Rectal smooth muscle tissue (tissue), 1 donor: ENCODE measurements around the gene TAMM41.

Source experiments
- H3K27ac ChIP-seq: one replicate; pipeline ENCODE4 v1.7.0; 2013; ENCODE audit warnings: low read depth, low read length, inconsistent platforms
- H3K27me3 ChIP-seq: one replicate; pipeline ENCODE4 v1.7.0; 2013; ENCODE audit warnings: low read length; ENCODE audit not compliant: control insufficient read depth, insufficient read depth
- H3K36me3 ChIP-seq: one replicate; pipeline ENCODE4 v1.7.0; 2013; ENCODE audit warnings: low read length; ENCODE audit not compliant: control insufficient read depth, insufficient read depth
- H3K4me1 ChIP-seq: one replicate; pipeline ENCODE4 v1.7.0; 2013; ENCODE audit warnings: low read length; ENCODE audit not compliant: control insufficient read depth, insufficient read depth
- H3K4me3 ChIP-seq: one replicate; pipeline ENCODE4 v1.7.0; 2013; ENCODE audit warnings: low read length
- H3K9ac ChIP-seq: one replicate; pipeline ENCODE4 v1.7.0; 2013; ENCODE audit warnings: low read length

Gene TAMM41

DNA sequence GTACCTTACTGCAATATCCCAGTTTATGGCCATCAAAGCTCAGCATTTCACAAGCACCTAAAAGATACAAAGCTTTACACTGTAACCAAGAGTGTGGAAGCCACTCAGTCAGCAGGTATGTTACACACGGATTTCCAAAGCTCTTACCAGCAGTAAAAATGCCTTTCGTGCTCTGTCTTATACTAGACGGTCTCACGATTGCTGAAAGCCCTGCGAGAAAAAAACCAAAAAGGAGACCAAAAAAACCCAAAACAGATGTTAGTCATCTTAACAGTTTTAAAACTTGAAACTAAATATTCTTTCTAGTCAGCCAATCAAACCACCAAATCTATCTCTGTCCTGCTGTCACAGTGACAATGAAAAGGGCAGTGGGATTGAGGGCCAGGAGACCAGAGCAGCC is 39.0 kb downstream of the TAMM41 start:
- H3K27ac ChIP-seq, result peak overlapping the region; percentile 33
- no peaks in the 10 kb centered on the region for H3K27me3 ChIP-seq
- H3K36me3 ChIP-seq, result no peaks in the 10 kb centered on the region
- H3K9ac ChIP-seq, result no peak overlapping the region
- peaks cover 10% of the 10 kb centered on the region for H3K4me1 ChIP-seq
- H3K4me3 ChIP-seq, result no peak overlapping the region

DNA sequence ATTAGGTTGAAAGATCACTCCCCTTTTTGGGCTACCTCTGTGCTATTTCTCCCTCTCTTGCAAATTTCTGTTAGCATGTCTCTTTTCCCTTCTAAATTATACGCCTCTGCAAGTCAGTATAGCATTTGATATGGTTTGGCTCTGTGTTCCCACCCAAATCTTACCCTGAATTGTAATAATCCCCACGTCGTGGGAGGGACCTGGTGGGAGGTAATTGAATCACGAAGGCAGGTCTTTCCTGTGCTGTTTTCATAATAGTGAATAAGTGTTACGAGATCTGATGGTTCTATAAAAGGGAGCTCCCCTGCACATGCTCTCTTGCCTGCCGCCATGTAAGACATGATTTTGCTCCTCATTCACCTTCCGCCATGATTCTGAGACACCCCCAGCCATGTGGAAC is 41.0 kb downstream of the TAMM41 start:
- Histone ChIP-seq H3K9ac (no peak overlapping the region), H3K27ac (no peak overlapping the region), H3K4me1 (peaks cover 10% of the 10 kb centered on the region), H3K27me3 (no peaks in the 10 kb centered on the region), H3K36me3 (no peaks in the 10 kb centered on the region), H3K4me3 (no peak overlapping the region)

- Histone ChIP-seq H3K36me3 (peaks cover 2% of the 10 kb centered on the region), H3K4me3 (no peak overlapping the region), H3K27ac (no peak overlapping the region), H3K27me3 (no peaks in the 10 kb centered on the region), H3K4me1 (peaks cover 4% of the 10 kb centered on the region), H3K9ac (no peak overlapping the region)
These were observed 42.5 kb downstream of the TAMM41 start for GRCh38 chr3:11803977-11804892.

DNA sequence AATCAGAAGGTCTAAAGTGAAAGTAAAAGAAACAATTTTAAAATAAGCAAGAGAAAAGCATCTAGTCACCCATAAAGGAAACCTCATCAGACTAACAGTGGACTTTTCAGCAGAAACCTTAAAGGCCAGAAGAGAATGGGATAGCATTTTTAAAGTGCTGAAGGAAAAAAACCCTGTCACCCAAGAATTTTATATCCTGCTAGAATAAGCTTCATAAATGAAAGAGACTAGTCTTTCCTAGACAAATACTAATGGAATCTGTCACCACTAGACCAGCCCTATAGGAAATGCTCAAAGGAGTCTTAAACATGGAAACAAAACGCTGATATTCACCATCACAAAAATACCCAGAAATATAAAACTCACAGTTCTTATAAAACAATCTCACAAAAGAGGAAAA is 46.9 kb downstream of the TAMM41 start:
- Histone ChIP-seq H3K4me1 (no peaks in the 10 kb centered on the region), H3K9ac (no peak overlapping the region), H3K27ac (no peak overlapping the region), H3K36me3 (peaks cover 3% of the 10 kb centered on the region), H3K4me3 (no peak overlapping the region), H3K27me3 (no peaks in the 10 kb centered on the region)

- Histone ChIP-seq H3K4me3 (no peak overlapping the region), H3K4me1 (no peaks in the 10 kb centered on the region), H3K36me3 (peaks cover 3% of the 10 kb centered on the region), H3K27me3 (no peaks in the 10 kb centered on the region), H3K27ac (no peak overlapping the region), H3K9ac (no peak overlapping the region)
These were observed 51.8 kb downstream of the TAMM41 start for GRCh38 chr3:11794927-11795326.

- Histone ChIP-seq H3K36me3 (peaks cover 6% of the 10 kb centered on the region), H3K27me3 (no peaks in the 10 kb centered on the region), H3K4me1 (no peaks in the 10 kb centered on the region), H3K9ac (no peak overlapping the region), H3K4me3 (no peak overlapping the region), H3K27ac (no peak overlapping the region)
These were observed 55.1 kb downstream of the TAMM41 start for GRCh38 chr3:11791339-11792200.

DNA sequence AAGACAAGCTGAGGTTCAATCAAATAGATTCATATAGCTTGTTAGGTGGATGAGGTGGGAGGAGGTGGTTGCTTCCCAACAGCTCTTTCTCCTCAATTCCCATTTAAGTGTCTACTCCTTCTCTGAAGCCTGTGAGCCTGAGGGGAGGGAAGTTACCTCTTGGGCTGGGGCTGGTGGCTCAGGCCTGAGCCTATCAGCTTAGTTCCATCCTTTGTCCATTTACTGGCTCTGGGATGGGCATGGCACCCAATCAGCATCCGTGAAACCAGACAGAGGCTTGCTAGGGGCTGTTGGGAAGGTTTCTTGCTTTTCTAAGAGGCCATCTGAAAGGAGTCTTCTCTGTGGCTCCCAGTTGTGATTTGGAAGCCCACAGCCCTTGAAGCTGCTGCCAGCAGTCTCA is 57.3 kb downstream of the TAMM41 start:
- H3K27me3 ChIP-seq, result no peaks in the 10 kb centered on the region
- no peak overlapping the region for H3K4me3 ChIP-seq
- peaks cover 6% of the 10 kb centered on the region for H3K36me3 ChIP-seq
- H3K4me1 ChIP-seq, result no peaks in the 10 kb centered on the region
- no peak overlapping the region for H3K9ac ChIP-seq
- H3K27ac ChIP-seq, result no peak overlapping the region

- Histone ChIP-seq H3K4me1 (no peaks in the 10 kb centered on the region), H3K27ac (no peak overlapping the region), H3K4me3 (no peak overlapping the region), H3K36me3 (peaks cover 6% of the 10 kb centered on the region), H3K9ac (no peak overlapping the region), H3K27me3 (no peaks in the 10 kb centered on the region)
These were observed 61.7 kb downstream of the TAMM41 start for GRCh38 chr3:11784971-11785377.

GRCh38 chr3:11780341-11780740 is 66.3 kb downstream of the TAMM41 start:
- H3K4me3 ChIP-seq, result no peak overlapping the region
- no peaks in the 10 kb centered on the region for H3K4me1 ChIP-seq
- H3K36me3 ChIP-seq, result no peaks in the 10 kb centered on the region
- no peaks in the 10 kb centered on the region for H3K27me3 ChIP-seq
- H3K27ac ChIP-seq, result no peak overlapping the region
- no peak overlapping the region for H3K9ac ChIP-seq

DNA sequence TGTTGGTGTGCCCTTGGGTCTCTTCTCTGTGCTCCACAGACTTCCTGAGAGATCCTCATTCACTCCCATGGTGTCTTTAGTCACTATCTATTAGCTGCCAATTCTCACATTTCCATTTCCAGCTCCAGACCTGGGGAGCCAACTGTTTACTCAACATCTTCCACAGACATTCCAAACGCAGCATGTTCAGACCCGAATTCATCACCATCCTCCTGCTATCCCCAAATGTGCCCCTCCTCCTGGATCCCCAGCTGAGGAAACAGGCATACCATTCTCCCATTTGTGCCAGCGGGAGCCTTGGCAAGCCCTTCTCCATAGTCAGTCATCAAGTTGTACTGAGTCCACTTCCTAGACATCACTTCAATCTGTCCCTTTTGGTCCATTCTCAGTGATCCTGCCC is 67.1 kb downstream of the TAMM41 start:
- H3K4me3 ChIP-seq, result no peak overlapping the region
- no peaks in the 10 kb centered on the region for H3K27me3 ChIP-seq
- H3K36me3 ChIP-seq, result no peaks in the 10 kb centered on the region
- no peak overlapping the region for H3K27ac ChIP-seq
- no peaks in the 10 kb centered on the region for H3K4me1 ChIP-seq
- H3K9ac ChIP-seq, result no peak overlapping the region

- H3K9ac ChIP-seq, result no peak overlapping the region
- no peaks in the 10 kb centered on the region for H3K36me3 ChIP-seq
- H3K4me3 ChIP-seq, result no peak overlapping the region
- H3K4me1 ChIP-seq, result no peaks in the 10 kb centered on the region
- H3K27me3 ChIP-seq, result no peaks in the 10 kb centered on the region
- no peak overlapping the region for H3K27ac ChIP-seq
These were observed 68.4 kb downstream of the TAMM41 start for GRCh38 chr3:11778248-11778647.

GRCh38 chr3:11776346-11776745 is 70.3 kb downstream of the TAMM41 start:
- no peaks in the 10 kb centered on the region for H3K27me3 ChIP-seq
- no peak overlapping the region for H3K9ac ChIP-seq
- H3K27ac ChIP-seq, result no peak overlapping the region
- H3K4me3 ChIP-seq, result no peak overlapping the region
- H3K4me1 ChIP-seq, result no peaks in the 10 kb centered on the region
- no peaks in the 10 kb centered on the region for H3K36me3 ChIP-seq
